Astrocyte (in vitro differentiated cells and primary cell): ENCODE results near the gene ALOXE3.

ENCODE experiments used
- CTCF ChIP-seq: IDR thresholded peaks from 2 replicates; pipeline ENCODE4 v1.5.1; 2011; ENCODE audit warnings: low read depth, mild to moderate bottlenecking, inconsistent platforms, low read length, moderate library complexity; ENCODE audit not compliant: insufficient read depth
- EZH2 ChIP-seq: IDR thresholded peaks from 2 replicates; pipeline ENCODE4 v1.6.1; 2012; ENCODE audit warnings: mild to moderate bottlenecking, low read length, inconsistent platforms; ENCODE audit not compliant: insufficient read depth

GRCh38 chr17:8153957-8154607 lies 35.8 kb upstream of the ALOXE3 start:
- TF ChIP-seq CTCF, result no peak
- no peak for TF ChIP-seq EZH2
